Measurements from ENCODE around the gene TMEM269. TPM values are rescaled to one million over a fixed set of nuclear protein-coding genes. Genes with fewer than 3 reads are reported as not detected.

Gene TMEM269
- total and polyA plus RNA-seq, 9 of the 15 experiments (the other 6 are each of a cell fraction or from before 2014, with no cell fraction given) = 0.09 to 0.49 (median 0.21) TPM

DNA sequence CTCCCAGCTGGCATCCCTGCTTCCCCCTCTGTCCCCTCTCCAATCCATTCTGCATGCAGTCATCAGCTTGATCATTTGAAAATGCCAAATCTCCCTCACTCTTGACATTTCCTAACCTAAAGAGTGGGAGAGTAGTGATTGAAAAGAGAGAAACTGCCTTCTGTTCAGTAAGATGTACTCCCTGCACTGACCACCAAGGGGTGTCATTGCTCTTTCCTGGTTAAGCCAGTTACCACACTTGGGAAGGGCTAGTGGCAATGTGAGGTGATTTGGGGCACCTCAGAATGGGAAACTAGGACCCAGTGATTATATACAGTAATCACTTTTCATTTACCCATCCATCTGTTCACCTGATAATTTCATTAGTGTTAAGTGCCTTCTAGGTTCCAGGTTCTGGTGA is 6.9 kb upstream of the TMEM269 start:
- H3K27me3 ChIP-seq (ENCODE audit: control insufficient read depth in 2 of 2, insufficient read depth in 2 of 2, low read length in 2 of 2) = no peaks in the 10 kb centered on the region
- peak; percentile 89 for FAIRE-seq
- intact Hi-C loops (cut with micrococcal nuclease) = loop anchor here (1.0 to 2.0 kb wide), 2 partner anchors 135 to 295 kb away; no protein-coding TSS in a partner anchor
- TF ChIP-seq NR1H2 (CRISPR knock-in tag; IDR thresholded peaks at IDR 0.05) (0 out of 2 replicates have a peak, but pooled peaks have one; percentile 31), JUND (IDR thresholded peaks at IDR 0.05; ENCODE audit: borderline replicate concordance, low read depth, low read length) (no peak), JUND (tag; IDR thresholded peaks at IDR 0.05; ENCODE audit: borderline replicate concordance, low read depth, low read length) (peak; percentile 32; the same call in 1 of the 3 replicates), CTCF (IDR thresholded peaks at IDR 0.05 in 2 of 3, conservative IDR thresholded peaks at IDR 0.05 in 1 of 3; ENCODE audit: insufficient read depth in 2 of 3, low read depth in 1 of 3, low read length in 3 of 3) (peak; percentile 84 to 94 (median 94)), RAD21 (CRISPR knock-in tag; conservative IDR thresholded peaks at IDR 0.05 in 1 of 2, IDR thresholded peaks at IDR 0.05 in 1 of 2) (peak; percentile 92 to 97), CC2D1A (IDR thresholded peaks at IDR 0.05) (peak; percentile 81), ESRRA (IDR thresholded peaks at IDR 0.05; ENCODE audit: borderline replicate concordance, low read depth) (peak; percentile 30; the same call in 1 of the 2 replicates), MAZ (CRISPR knock-in tag; conservative IDR thresholded peaks at IDR 0.05 in 1 of 2, IDR thresholded peaks at IDR 0.05 in 1 of 2) (peak in 1 of 2 experiments; percentile 63; a peak in 2 of 4 replicates), STAG1 (CRISPR knock-in tag; IDR thresholded peaks at IDR 0.05; ENCODE audit: borderline replicate concordance) (peak; percentile 82; the same call in 1 of the 2 replicates), E2F8 (IDR thresholded peaks at IDR 0.05; ENCODE audit: low read depth, partially characterized antibody) (peak; percentile 34), NFYB (IDR thresholded peaks at IDR 0.05; ENCODE audit: extremely low read depth, insufficient read length) (no peak)
- TF ChIP-seq, protein P1, sequence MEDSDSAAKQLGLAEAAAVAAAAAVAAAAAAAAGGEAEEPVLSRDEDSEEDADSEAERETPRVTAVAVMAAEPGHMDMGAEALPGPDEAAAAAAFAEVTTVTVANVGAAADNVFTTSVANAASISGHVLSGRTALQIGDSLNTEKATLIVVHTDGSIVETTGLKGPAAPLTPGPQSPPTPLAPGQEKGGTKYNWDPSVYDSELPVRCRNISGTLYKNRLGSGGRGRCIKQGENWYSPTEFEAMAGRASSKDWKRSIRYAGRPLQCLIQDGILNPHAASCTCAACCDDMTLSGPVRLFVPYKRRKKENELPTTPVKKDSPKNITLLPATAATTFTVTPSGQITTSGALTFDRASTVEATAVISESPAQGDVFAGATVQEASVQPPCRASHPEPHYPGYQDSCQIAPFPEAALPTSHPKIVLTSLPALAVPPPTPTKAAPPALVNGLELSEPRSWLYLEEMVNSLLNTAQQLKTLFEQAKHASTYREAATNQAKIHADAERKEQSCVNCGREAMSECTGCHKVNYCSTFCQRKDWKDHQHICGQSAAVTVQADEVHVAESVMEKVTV (CRISPR knock-in tag; IDR thresholded peaks at IDR 0.05) = peak; percentile 93
- TF ChIP-seq, protein P2, sequence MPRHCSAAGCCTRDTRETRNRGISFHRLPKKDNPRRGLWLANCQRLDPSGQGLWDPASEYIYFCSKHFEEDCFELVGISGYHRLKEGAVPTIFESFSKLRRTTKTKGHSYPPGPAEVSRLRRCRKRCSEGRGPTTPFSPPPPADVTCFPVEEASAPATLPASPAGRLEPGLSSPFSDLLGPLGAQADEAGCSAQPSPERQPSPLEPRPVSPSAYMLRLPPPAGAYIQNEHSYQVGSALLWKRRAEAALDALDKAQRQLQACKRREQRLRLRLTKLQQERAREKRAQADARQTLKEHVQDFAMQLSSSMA (CRISPR knock-in tag; IDR thresholded peaks at IDR 0.05) = no peak

More for the DNA sequence above, 6.9 kb upstream of the TMEM269 start:
- peak; percentile 94 for ATAC-seq
- Histone ChIP-seq H3K79me2 (ENCODE audit: control insufficient read depth, insufficient read depth, low read length) (no peaks in the 10 kb centered on the region), H3K36me3 (ENCODE audit: control insufficient read depth, insufficient read depth, low read length) (peaks cover 85% of the 10 kb centered on the region), H3K4me3 (no peak overlapping the region), H3K9me1 (ENCODE audit: control insufficient read depth, insufficient read depth, low read length) (no peaks in the 10 kb centered on the region), H4K20me1 (replicated peaks; ENCODE audit: control insufficient read depth, insufficient read depth, low read length) (no peaks in the 10 kb centered on the region), H3K4me1 (replicated peaks in 1 of 2; ENCODE audit: control insufficient read depth in 2 of 2, insufficient read depth in 2 of 2, low read length in 2 of 2) (no peaks in the 10 kb centered on the region; a peak in 1 of 5 replicates), H3K9ac (ENCODE audit: insufficient read depth in 1 of 2, low read depth in 2 of 2, low read length in 2 of 2) (no peak overlapping the region), H3K4me2 (ENCODE audit: insufficient read depth, low read length) (no peak overlapping the region), H3K27ac (ENCODE audit: extremely low read depth, low read depth, low read length) (no peak overlapping the region), H2AFZ (ENCODE audit: low read depth, low read length) (no peak overlapping the region), H3K9me3 (replicated peaks; ENCODE audit: control insufficient read depth, insufficient read depth, low read depth, low read length) (no peaks in the 10 kb centered on the region)
- POLR2A ChIA-PET = interaction anchor here (0.5 to 5.2 kb wide), 6 partner anchors 11 to 449 kb away, joined by 3 to 27 read pairs (median 4); partner anchors contain the start of genes C1orf50 and P3H1
- in situ Hi-C loops (cut with MboI) = loop anchor here (5.0 kb wide), 1 partner anchor 294 kb away; no protein-coding TSS in a partner anchor
- CTCF ChIA-PET (ENCODE audit: low intra/inter-chr PET ratio) = interaction anchor here (0.6 to 2.6 kb wide), 5 partner anchors 136 to 637 kb away, joined by 3 to 65 read pairs (median 3); no protein-coding TSS in a partner anchor
- DNase-seq (ENCODE audit: extremely low read depth in 1 of 4, low spot score in 3 of 4) = peak; percentile 75 to 80 (median 76)
- no TSS peak for BruUV-seq (replicated peaks)
